Neural progenitor cell (in vitro differentiated cells): ENCODE results near the gene TOGARAM2.

ENCODE experiments used
- EZH2 ChIP-seq: fragments of 200-600 bp; sonication (generic); IDR thresholded peaks from 2 replicates; pipeline ENCODE4 v1.6.1; 2017; ENCODE audit warnings: antibody characterized with exemption, mild to moderate bottlenecking, moderate library complexity
- EZH2phosphoT487 ChIP-seq: fragments of 200-600 bp; sonication (generic); IDR thresholded peaks from 2 replicates; pipeline ENCODE4 v1.6.1; 2017; ENCODE audit warnings: antibody characterized with exemption
- TF ChIP-seq, protein P1 (sequence below): fragments of 200-600 bp; sonication (generic); IDR thresholded peaks from 2 replicates; pipeline ENCODE4 v1.5.1; 2017; ENCODE audit warnings: antibody characterized with exemption, mild to moderate bottlenecking

DNA sequence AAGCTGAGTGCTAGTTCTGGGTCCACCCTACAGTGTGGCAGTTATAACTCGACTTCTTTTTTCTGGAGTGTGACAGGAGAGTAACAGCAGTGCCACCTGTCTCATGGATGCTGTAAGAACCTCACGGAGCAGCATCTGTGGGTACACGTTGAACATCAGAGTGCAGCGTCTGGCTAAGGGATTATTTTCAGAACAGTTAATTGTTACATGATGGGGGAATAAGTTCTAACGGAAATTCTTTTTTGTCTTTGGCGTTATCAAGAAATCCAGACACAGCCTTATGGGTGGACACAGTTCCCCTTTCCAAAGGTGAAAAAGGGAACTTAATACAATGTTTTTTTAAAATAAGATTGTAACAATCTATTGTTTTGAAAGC lies 28.3 kb upstream of the TOGARAM2 start:
- TF ChIP-seq, protein P1, sequence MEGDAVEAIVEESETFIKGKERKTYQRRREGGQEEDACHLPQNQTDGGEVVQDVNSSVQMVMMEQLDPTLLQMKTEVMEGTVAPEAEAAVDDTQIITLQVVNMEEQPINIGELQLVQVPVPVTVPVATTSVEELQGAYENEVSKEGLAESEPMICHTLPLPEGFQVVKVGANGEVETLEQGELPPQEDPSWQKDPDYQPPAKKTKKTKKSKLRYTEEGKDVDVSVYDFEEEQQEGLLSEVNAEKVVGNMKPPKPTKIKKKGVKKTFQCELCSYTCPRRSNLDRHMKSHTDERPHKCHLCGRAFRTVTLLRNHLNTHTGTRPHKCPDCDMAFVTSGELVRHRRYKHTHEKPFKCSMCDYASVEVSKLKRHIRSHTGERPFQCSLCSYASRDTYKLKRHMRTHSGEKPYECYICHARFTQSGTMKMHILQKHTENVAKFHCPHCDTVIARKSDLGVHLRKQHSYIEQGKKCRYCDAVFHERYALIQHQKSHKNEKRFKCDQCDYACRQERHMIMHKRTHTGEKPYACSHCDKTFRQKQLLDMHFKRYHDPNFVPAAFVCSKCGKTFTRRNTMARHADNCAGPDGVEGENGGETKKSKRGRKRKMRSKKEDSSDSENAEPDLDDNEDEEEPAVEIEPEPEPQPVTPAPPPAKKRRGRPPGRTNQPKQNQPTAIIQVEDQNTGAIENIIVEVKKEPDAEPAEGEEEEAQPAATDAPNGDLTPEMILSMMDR = peak; percentile 12
- TF ChIP-seq EZH2 (no peak), EZH2phosphoT487 (no peak)
